ENCODE measurements around the gene NAALADL2. TPM values are rescaled to one million over a fixed set of nuclear protein-coding genes. Genes with fewer than 3 reads are reported as not detected.

NAALADL2 gene
- total and polyA plus RNA-seq, 2 donors (not counting 1 experiment from before 2014, with no cell fraction given): not detected

DNA sequence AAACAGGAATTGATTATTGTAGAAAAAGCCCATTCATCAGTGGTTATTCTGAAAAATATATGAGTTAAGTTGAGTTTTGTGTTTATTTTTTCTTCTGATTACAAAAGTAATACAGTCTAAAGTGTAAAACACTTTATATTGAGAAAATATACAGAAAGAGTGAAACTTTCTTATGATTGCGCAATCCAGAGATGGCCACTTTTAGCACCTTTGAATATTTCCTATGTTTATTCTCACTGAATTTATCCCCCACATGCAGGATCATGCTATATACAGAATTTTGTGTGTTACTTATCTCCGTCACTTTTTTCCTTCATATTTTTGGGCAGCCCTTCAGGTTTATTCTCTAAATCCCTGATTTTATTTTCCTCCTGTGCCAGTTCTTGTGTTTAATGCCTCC, 285.2 kb downstream of the NAALADL2 start:
- CTCF ChIA-PET: no interaction called here
- Histone ChIP-seq H3K36me3 (replicated peaks in 1 of 2; ENCODE audit: control extremely low read depth in 1 of 2, control insufficient read depth in 1 of 2, extremely low read depth in 1 of 2, insufficient read depth in 2 of 2, low read length in 1 of 2) (no peaks in the 10 kb centered on the region), H2AFZ (ENCODE audit: insufficient read depth, low read depth, low read length, poor library complexity, severe bottlenecking) (no peak overlapping the region), H3K4me3 (ENCODE audit: control extremely low read depth in 1 of 5, extremely low read depth in 1 of 5, insufficient read depth in 1 of 5, low read depth in 2 of 5, low read length in 4 of 5) (no peak overlapping the region), H3K9me3 (ENCODE audit: control extremely low read depth in 1 of 3, control insufficient read depth in 2 of 3, insufficient read depth in 1 of 3, low read length in 2 of 3) (no peaks in the 10 kb centered on the region), H3K4me1 (ENCODE audit: control insufficient read depth in 2 of 2, insufficient read depth in 2 of 2, low read length in 2 of 2) (no peaks in the 10 kb centered on the region), H3K4me2 (replicated peaks; ENCODE audit: low read depth, low read length, poor library complexity, severe bottlenecking) (no peak overlapping the region), H3K9ac (ENCODE audit: low read length) (no peak overlapping the region), H3K27ac (ENCODE audit: low read length in 2 of 2) (no peak overlapping the region), H3K27me3 (replicated peaks in 1 of 4; ENCODE audit: control extremely low read depth in 1 of 4, control insufficient read depth in 3 of 4, insufficient read depth in 4 of 4, low read length in 3 of 4) (no peaks in the 10 kb centered on the region), H4K20me1 (ENCODE audit: control insufficient read depth, insufficient read depth, low read length, poor library complexity, severe bottlenecking) (no peaks in the 10 kb centered on the region), H3K79me2 (ENCODE audit: control insufficient read depth, insufficient read depth, low read length) (no peaks in the 10 kb centered on the region)
- POLR2A ChIA-PET: no interaction called here
- no peak overlapping the region for H3K27ac Mint-ChIP-seq
- WGBS (ENCODE audit: insufficient coverage): no CpG with 5 or more reads among the region's 2 CpGs
- TF ChIP-seq, protein P1, sequence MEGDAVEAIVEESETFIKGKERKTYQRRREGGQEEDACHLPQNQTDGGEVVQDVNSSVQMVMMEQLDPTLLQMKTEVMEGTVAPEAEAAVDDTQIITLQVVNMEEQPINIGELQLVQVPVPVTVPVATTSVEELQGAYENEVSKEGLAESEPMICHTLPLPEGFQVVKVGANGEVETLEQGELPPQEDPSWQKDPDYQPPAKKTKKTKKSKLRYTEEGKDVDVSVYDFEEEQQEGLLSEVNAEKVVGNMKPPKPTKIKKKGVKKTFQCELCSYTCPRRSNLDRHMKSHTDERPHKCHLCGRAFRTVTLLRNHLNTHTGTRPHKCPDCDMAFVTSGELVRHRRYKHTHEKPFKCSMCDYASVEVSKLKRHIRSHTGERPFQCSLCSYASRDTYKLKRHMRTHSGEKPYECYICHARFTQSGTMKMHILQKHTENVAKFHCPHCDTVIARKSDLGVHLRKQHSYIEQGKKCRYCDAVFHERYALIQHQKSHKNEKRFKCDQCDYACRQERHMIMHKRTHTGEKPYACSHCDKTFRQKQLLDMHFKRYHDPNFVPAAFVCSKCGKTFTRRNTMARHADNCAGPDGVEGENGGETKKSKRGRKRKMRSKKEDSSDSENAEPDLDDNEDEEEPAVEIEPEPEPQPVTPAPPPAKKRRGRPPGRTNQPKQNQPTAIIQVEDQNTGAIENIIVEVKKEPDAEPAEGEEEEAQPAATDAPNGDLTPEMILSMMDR (IDR thresholded peaks at IDR 0.05): no peak
- no peak for TF ChIP-seq EZH2 (IDR thresholded peaks at IDR 0.05; ENCODE audit: borderline replicate concordance, insufficient read depth, low read depth, low read length, poor library complexity, severe bottlenecking)
- no peaks in the 10 kb centered on the region for H3K27me3 Mint-ChIP-seq
- ATAC-seq (ENCODE audit: low read depth): no peak
- no peak for DNase-seq
- no peaks in the 10 kb centered on the region for H3K9me3 Mint-ChIP-seq (ENCODE audit: insufficient read depth)
- H3K4me3 Mint-ChIP-seq: no peak overlapping the region
- intact Hi-C loops (cut with micrococcal nuclease): no loop called here
- H3K4me1 Mint-ChIP-seq: no peaks in the 10 kb centered on the region

DNA sequence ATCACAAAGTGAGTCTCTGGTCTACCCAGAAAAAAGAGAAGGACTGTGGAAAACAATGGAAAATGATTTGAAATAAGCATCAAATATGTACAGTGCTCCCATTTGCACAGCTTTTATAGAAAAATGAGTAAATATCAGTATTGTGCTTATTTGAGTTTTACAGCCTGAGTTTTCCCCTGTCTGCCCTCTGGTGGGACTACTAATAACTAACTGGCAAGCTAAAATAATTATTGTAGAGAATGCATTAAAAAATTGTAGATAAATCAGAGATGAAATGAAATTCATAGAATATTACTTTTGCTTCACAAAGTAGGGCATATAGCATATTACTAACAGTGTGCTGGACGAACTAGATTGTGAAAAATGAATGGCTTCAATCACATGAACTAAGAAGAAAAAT, 287.1 kb downstream of the NAALADL2 start:
- no peaks in the 10 kb centered on the region for H3K36me3 ChIP-seq (replicated peaks in 1 of 2; ENCODE audit: control extremely low read depth in 1 of 2, control insufficient read depth in 1 of 2, extremely low read depth in 1 of 2, insufficient read depth in 2 of 2, low read length in 1 of 2)
- WGBS (ENCODE audit: insufficient coverage): no CpG with 5 or more reads among the region's 1 CpG
- H3K27ac ChIP-seq (ENCODE audit: low read length in 2 of 2): no peak overlapping the region

More for the DNA sequence above, 287.1 kb downstream of the NAALADL2 start:
- H3K27me3 ChIP-seq (replicated peaks in 1 of 4; ENCODE audit: control extremely low read depth in 1 of 4, control insufficient read depth in 3 of 4, insufficient read depth in 4 of 4, low read length in 3 of 4): no peaks in the 10 kb centered on the region
- H3K9ac ChIP-seq (ENCODE audit: low read length): no peak overlapping the region
- TF ChIP-seq EZH2 (IDR thresholded peaks at IDR 0.05; ENCODE audit: borderline replicate concordance, insufficient read depth, low read depth, low read length, poor library complexity, severe bottlenecking): no peak
- TF ChIP-seq, protein P1 (IDR thresholded peaks at IDR 0.05): no peak
- H3K79me2 ChIP-seq (ENCODE audit: control insufficient read depth, insufficient read depth, low read length): no peaks in the 10 kb centered on the region
- no peaks in the 10 kb centered on the region for H3K4me1 ChIP-seq (ENCODE audit: control insufficient read depth in 2 of 2, insufficient read depth in 2 of 2, low read length in 2 of 2)
- no peak overlapping the region for H3K4me3 ChIP-seq (ENCODE audit: control extremely low read depth in 1 of 5, extremely low read depth in 1 of 5, insufficient read depth in 1 of 5, low read depth in 2 of 5, low read length in 4 of 5)
- no peaks in the 10 kb centered on the region for H4K20me1 ChIP-seq (ENCODE audit: control insufficient read depth, insufficient read depth, low read length, poor library complexity, severe bottlenecking)
- CTCF ChIA-PET: no interaction called here
- DNase-seq (no peak), ATAC-seq (ENCODE audit: low read depth) (no peak)
- no peak overlapping the region for H2AFZ ChIP-seq (ENCODE audit: insufficient read depth, low read depth, low read length, poor library complexity, severe bottlenecking)
- Mint-ChIP-seq H3K4me3 (no peak overlapping the region), H3K27me3 (no peaks in the 10 kb centered on the region), H3K27ac (no peak overlapping the region), H3K9me3 (ENCODE audit: insufficient read depth) (no peaks in the 10 kb centered on the region), H3K4me1 (no peaks in the 10 kb centered on the region)
- POLR2A ChIA-PET: no interaction called here
- H3K4me2 ChIP-seq (replicated peaks; ENCODE audit: low read depth, low read length, poor library complexity, severe bottlenecking): no peak overlapping the region
- no peaks in the 10 kb centered on the region for H3K9me3 ChIP-seq (ENCODE audit: control extremely low read depth in 1 of 3, control insufficient read depth in 2 of 3, insufficient read depth in 1 of 3, low read length in 2 of 3)
- intact Hi-C loops (cut with micrococcal nuclease): no loop called here

Measured in B cell (primary cell).